Upper lobe of left lung (tissue), 4 donors: ENCODE results near the gene CARD19.

Source experiments
- EP300 ChIP-seq, 4 donors: sonication (generic); formaldehyde crosslinking; IDR thresholded peaks; one replicate each; pipeline ENCODE4 v1.5.1; 2017; ENCODE audit warnings: antibody characterized with exemption in 4 of 4, control low read depth in 2 of 4
- POLR2A ChIP-seq, 4 donors: fragments of 450-650 bp; IDR thresholded peaks; one replicate each; pipeline ENCODE4 v1.5.1; 2016 to 2017; ENCODE audit warnings: antibody characterized with exemption in 4 of 4, mild to moderate bottlenecking in 2 of 4
- POLR2AphosphoS5 ChIP-seq, 2 donors: sonication (generic); formaldehyde crosslinking; IDR thresholded peaks; one replicate each; pipeline ENCODE4 v1.5.1; 2017; ENCODE audit warnings: antibody characterized with exemption in 2 of 2
- TF ChIP-seq, protein P1 (sequence below), 6 experiments: fragments of 450-650 bp in 4 of 6; fragments of 200-600 bp in 2 of 6; sonication (generic) in 2 of 6; IDR thresholded peaks; one replicate each; pipeline ENCODE4 v1.5.1; 2016 to 2019; ENCODE audit warnings: antibody characterized with exemption in 6 of 6

- TF ChIP-seq, protein P1, sequence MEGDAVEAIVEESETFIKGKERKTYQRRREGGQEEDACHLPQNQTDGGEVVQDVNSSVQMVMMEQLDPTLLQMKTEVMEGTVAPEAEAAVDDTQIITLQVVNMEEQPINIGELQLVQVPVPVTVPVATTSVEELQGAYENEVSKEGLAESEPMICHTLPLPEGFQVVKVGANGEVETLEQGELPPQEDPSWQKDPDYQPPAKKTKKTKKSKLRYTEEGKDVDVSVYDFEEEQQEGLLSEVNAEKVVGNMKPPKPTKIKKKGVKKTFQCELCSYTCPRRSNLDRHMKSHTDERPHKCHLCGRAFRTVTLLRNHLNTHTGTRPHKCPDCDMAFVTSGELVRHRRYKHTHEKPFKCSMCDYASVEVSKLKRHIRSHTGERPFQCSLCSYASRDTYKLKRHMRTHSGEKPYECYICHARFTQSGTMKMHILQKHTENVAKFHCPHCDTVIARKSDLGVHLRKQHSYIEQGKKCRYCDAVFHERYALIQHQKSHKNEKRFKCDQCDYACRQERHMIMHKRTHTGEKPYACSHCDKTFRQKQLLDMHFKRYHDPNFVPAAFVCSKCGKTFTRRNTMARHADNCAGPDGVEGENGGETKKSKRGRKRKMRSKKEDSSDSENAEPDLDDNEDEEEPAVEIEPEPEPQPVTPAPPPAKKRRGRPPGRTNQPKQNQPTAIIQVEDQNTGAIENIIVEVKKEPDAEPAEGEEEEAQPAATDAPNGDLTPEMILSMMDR (IDR thresholded peaks at IDR 0.05) = no peak
- TF ChIP-seq POLR2AphosphoS5 (IDR thresholded peaks at IDR 0.05) = no peak
- TF ChIP-seq POLR2A (IDR thresholded peaks at IDR 0.05) = no peak
- TF ChIP-seq EP300 (IDR thresholded peaks at IDR 0.05) = no peak
Observed at GRCh38 chr9:93097511-93098201, 1.6 kb downstream of the CARD19 start.
